GM13976 (cell line): ENCODE data around the gene CPN2.

Source experiments
- DNase-seq: peaks from one replicate; pipeline ENCODE4 v3.0.0; 2012; ENCODE audit warnings: low spot score
- in situ Hi-C: fragments of 300-500 bp; cut with MboI; formaldehyde crosslinking; loops from one replicate; pipeline ENCODE4 v1.12.0; 2022; ENCODE audit warnings: low sequenced_read_pairs, mixed read lengths, inconsistent platforms; ENCODE audit not compliant: unreplicated experiment
- TF ChIP-seq, protein P1 (sequence below): IDR thresholded peaks from 2 replicates; pipeline ENCODE4 v1.5.1; 2012; ENCODE audit warnings: borderline replicate concordance, mild to moderate bottlenecking; ENCODE audit not compliant: insufficient read depth; ENCODE audit errors: extremely low read depth, missing control alignments, control extremely low read depth

CPN2 gene

DNA sequence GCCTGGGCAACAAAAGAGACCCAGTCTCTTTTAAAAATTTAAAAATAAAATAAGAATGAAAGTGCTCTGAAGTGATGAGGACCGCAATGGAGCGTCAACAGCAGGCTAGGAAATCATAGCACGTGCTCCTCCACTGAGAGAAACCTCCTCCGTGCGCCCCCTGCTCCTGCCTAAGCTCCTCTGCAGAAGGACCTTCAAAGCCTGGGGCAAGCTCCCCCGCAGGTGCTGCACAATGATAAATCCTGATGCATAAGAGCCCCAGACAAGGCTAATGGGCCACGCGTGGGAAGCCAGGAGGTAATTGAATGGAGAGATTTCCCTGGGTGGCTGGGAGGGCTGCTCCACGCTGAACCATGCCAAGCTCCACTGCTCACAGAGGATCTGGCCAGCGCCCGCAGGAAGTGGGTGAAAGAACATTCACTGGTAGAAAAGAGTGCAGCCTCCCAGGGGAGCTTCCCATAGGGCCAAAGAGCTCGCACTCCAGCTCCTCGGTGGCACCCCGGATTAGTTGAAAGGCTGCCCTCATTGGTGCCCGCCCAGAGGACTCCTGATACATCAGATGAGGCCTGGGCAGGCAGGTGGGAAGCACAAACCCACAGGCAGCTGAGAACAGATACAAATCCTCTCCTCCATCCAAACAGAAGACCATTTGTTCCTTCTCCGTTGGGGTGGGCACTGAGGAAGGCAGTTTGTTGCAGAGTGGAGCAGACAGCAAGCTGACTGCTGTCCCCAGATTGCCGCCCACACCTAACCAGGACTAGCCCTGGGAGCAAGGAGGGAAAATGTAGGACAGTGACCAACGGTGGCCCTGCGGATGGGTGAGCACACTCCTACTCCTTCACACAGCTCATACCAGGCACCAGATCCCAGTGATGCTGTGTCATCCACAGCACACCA lies 52.5 kb downstream of the CPN2 start:
- in situ Hi-C loops, result no loop called here
- DNase-seq, result no peak
- TF ChIP-seq, protein P1, sequence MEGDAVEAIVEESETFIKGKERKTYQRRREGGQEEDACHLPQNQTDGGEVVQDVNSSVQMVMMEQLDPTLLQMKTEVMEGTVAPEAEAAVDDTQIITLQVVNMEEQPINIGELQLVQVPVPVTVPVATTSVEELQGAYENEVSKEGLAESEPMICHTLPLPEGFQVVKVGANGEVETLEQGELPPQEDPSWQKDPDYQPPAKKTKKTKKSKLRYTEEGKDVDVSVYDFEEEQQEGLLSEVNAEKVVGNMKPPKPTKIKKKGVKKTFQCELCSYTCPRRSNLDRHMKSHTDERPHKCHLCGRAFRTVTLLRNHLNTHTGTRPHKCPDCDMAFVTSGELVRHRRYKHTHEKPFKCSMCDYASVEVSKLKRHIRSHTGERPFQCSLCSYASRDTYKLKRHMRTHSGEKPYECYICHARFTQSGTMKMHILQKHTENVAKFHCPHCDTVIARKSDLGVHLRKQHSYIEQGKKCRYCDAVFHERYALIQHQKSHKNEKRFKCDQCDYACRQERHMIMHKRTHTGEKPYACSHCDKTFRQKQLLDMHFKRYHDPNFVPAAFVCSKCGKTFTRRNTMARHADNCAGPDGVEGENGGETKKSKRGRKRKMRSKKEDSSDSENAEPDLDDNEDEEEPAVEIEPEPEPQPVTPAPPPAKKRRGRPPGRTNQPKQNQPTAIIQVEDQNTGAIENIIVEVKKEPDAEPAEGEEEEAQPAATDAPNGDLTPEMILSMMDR, result no peak

DNA sequence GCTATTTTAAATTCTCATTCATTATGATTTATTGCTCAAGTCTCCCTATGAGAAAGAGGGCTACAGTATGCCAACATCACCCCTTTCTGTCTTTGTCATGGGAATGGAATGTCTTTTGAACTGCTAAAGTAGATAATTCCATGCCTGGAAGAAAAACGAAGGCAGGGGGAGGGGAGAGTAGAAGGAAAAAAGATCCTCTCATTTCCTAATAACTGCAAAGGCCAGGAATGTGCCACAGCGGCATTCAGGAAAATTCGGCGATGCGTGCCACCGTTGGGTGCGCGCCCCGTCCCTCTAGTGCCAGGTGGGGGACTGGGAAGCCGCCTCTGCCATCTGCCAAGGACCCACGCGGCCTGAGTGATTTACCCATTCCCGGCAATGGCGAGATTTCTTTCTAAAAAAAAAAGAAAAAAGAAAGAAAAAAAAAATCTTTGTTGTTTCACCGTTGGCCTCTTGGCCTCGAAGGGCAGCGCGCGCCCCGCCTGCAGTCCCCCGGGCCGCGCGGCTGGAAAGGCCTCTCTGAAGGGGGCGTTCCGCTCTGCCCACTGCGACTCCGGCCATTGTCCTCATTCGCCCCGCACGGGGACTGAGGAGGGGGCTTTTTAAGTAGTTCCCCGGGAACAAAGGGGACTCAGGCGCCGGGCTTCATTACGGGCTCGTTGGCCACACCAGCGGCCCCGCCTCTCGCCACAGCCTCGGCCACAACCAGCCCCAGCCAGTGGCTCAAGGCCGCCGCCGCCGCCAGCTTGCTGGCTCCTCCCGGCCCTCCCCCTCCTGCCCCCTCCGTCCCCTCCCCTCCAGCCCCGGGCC lies 54.5 kb downstream of the CPN2 start:
- in situ Hi-C loops, result no loop called here
- DNase-seq, result no peak
- TF ChIP-seq, protein P1, result no peak

DNA sequence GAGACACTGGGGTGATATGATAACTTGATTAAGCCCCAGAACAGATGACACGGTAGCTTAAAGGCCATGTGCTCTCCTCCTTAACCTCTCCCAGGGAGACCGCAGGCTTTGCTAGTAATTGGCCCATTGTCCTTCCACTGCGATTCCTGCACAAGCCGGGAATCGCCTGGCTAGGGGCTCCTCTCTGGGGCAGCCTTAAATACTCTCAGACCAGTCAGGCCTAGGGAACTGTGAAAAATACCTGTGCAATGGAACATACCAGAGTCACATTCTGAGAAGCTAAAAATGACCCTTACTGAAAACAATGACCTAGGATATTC lies 56.3 kb downstream of the CPN2 start:
- in situ Hi-C loops, result no loop called here
- no peak for DNase-seq
- TF ChIP-seq, protein P1, result no peak

DNA sequence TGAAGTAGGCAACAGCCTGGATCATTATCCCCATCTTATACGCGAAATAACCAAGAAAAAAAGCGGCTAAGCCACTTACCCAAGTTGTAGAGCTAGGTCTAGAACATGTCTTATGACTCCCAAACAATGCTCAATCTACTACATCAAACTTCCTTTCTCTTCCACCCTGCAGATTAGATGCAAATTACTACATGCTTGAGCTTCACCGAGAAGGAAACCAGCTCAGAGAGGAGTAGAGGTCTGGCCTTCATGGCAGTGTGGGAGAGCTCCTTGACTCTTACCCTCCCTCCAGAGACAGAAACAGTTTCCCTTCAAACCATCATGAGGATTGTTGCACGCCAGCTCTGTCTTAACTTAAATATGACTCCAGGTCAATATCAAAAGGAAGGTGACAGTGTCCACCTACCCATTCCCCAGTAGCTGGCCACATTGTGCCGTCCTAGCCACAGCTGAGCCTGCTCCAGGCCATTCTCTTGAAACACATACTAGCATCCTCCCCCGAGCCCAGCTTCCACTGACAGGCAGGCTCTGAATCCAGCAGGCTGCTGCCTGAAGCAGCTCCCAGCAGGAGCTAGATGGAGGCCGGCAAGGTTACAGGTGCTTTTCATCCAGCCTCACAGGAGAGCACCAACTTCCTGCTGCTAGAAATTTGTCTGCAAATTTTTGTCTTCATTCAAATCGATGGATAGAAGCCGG lies 56.8 kb downstream of the CPN2 start:
- TF ChIP-seq, protein P1, result no peak
- no peak for DNase-seq
- in situ Hi-C loops, result no loop called here

DNA sequence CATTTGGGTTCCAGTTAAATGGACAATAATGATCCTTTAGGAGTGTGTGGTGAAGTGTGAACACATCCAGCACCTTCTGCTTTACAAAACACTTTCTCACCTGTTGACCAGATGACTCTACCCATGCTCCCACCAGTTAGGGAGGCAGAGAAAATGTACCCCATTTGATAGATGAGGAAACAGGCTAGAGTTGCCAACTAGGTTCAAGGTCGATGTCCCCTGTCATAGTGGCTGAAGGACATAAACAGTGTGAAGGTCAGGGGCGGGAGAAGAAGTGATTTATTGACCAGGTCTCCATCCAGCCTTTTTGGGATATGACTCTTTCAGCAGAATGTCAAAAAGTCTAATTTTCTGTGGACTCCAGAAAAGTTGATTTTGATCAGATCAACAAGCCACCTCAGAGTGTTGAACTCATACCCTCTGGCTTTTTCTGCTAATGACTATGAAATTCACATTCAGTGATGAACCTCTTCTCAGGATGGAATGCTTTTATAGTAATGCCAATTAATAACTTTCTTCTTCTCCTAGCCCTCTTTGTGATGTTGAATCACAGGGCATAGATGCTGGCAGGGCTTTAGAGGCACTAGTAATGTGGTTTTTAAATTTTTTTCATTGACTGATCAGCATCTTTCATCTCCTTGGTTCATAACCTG lies 57.5 kb downstream of the CPN2 start:
- TF ChIP-seq, protein P1, result no peak
- DNase-seq, result no peak
- in situ Hi-C loops, result no loop called here

DNA sequence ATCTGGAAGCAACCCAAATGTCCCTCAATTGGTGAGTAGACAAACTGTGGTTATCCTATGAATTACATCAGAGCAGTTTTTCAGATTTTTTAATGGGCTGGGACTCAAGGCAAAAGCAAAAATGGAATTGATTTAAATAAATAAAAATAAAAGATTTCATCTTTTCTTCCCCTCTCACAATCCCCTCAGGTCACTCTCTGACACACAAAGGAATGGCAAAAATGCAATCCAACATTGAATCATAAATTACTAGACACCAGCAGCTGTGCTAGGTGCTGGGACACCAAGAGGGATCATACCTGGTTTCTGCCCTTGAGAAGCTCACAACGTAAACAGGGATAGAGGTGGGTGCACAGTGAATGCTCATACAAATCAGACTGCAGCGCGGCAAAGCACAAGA lies 58.8 kb downstream of the CPN2 start:
- TF ChIP-seq, protein P1, result no peak
- in situ Hi-C loops, result no loop called here
- no peak for DNase-seq
